ENCODE measurements around the gene MYO9A. TPM values are rescaled to one million over a fixed set of nuclear protein-coding genes. Genes with fewer than 3 reads are reported as not detected.

MYO9A gene
- total and polyA plus RNA-seq, 5 donors from 2014 or later: 8.3 to 32.3 (median 11.5) TPM

- Mint-ChIP-seq H3K4me1 (no peaks in the 10 kb centered on the region), H3K4me3 (no peak overlapping the region), H3K27me3 (no peaks in the 10 kb centered on the region), H3K27ac (no peak overlapping the region), H3K9me3 (peaks cover 0 to 15% (median 7%) of the 10 kb centered on the region in 7 donors), H3K36me3 (no peaks in the 10 kb centered on the region)
- Histone ChIP-seq H3K4me3 (ENCODE audit: low read depth, low read length) (no peak overlapping the region), H3K9me3 (ENCODE audit: control insufficient read depth in 2 of 2, low read length in 2 of 2) (peaks cover 2 to 9% of the 10 kb centered on the region in 2 experiments), H3K4me1 (ENCODE audit: control insufficient read depth, insufficient read depth, low read length, poor library complexity, severe bottlenecking) (no peaks in the 10 kb centered on the region), H3K27me3 (ENCODE audit: control insufficient read depth, insufficient read depth, low read length) (no peaks in the 10 kb centered on the region), H3K27ac (ENCODE audit: insufficient read depth, low read length, poor library complexity, severe bottlenecking) (no peak overlapping the region), H3K36me3 (ENCODE audit: control insufficient read depth, insufficient read depth, low read length) (no peaks in the 10 kb centered on the region)
- ATAC-seq (ENCODE audit: low read depth in 2 of 2): no peak
- DNase-seq: no peak
Measured at GRCh38 chr15:71815301-71815700, 302.6 kb downstream of the MYO9A start.

- no peaks in the 10 kb centered on the region for H3K27me3 Mint-ChIP-seq
- Histone ChIP-seq H3K27me3 (ENCODE audit: control insufficient read depth, insufficient read depth, low read length) (no peaks in the 10 kb centered on the region), H3K4me1 (ENCODE audit: control insufficient read depth, insufficient read depth, low read length, poor library complexity, severe bottlenecking) (no peaks in the 10 kb centered on the region), H3K27ac (ENCODE audit: insufficient read depth, low read length, poor library complexity, severe bottlenecking) (no peak overlapping the region), H3K9me3 (ENCODE audit: control insufficient read depth in 2 of 2, low read length in 2 of 2) (no peaks in the 10 kb centered on the region), H3K4me3 (ENCODE audit: low read depth, low read length) (no peak overlapping the region), H3K36me3 (ENCODE audit: control insufficient read depth, insufficient read depth, low read length) (no peaks in the 10 kb centered on the region)
- no peak overlapping the region for H3K27ac Mint-ChIP-seq
- no peaks in the 10 kb centered on the region for H3K4me1 Mint-ChIP-seq
- DNase-seq (no peak), ATAC-seq (ENCODE audit: low read depth in 2 of 2) (no peak)
- no peaks in the 10 kb centered on the region for H3K36me3 Mint-ChIP-seq
- H3K4me3 Mint-ChIP-seq: no peak overlapping the region
- H3K9me3 Mint-ChIP-seq: peaks cover 0 to 8% (median 7%) of the 10 kb centered on the region in 7 donors
Measured at GRCh38 chr15:71813723-71814470, 304.1 kb downstream of the MYO9A start.

- Histone ChIP-seq H3K27ac (ENCODE audit: insufficient read depth, low read length, poor library complexity, severe bottlenecking) (no peak overlapping the region), H3K27me3 (ENCODE audit: control insufficient read depth, insufficient read depth, low read length) (no peaks in the 10 kb centered on the region), H3K4me1 (ENCODE audit: control insufficient read depth, insufficient read depth, low read length, poor library complexity, severe bottlenecking) (no peaks in the 10 kb centered on the region), H3K9me3 (ENCODE audit: control insufficient read depth in 2 of 2, low read length in 2 of 2) (no peaks in the 10 kb centered on the region), H3K36me3 (ENCODE audit: control insufficient read depth, insufficient read depth, low read length) (no peaks in the 10 kb centered on the region), H3K4me3 (ENCODE audit: low read depth, low read length) (no peak overlapping the region)
- no peak overlapping the region for H3K4me3 Mint-ChIP-seq
- ATAC-seq (ENCODE audit: low read depth in 2 of 2) (no peak), DNase-seq (no peak)
- peaks cover 0 to 4% (median 2%) of the 10 kb centered on the region in 7 donors for H3K9me3 Mint-ChIP-seq
- H3K36me3 Mint-ChIP-seq: no peaks in the 10 kb centered on the region
- H3K27ac Mint-ChIP-seq: no peak overlapping the region
- H3K27me3 Mint-ChIP-seq: no peaks in the 10 kb centered on the region
- no peaks in the 10 kb centered on the region for H3K4me1 Mint-ChIP-seq
Measured at GRCh38 chr15:71812966-71813722, 304.8 kb downstream of the MYO9A start.

- H3K27me3 Mint-ChIP-seq: no peaks in the 10 kb centered on the region
- ATAC-seq (ENCODE audit: low read depth in 2 of 2) (no peak), DNase-seq (no peak)
- H3K27ac Mint-ChIP-seq: no peak overlapping the region
- H3K4me3 ChIP-seq (ENCODE audit: low read depth, low read length): no peak overlapping the region
- peaks cover 0 to 1% (median 0%) of the 10 kb centered on the region in 7 donors for H3K9me3 Mint-ChIP-seq
- H3K36me3 ChIP-seq (ENCODE audit: control insufficient read depth, insufficient read depth, low read length): no peaks in the 10 kb centered on the region
- no peaks in the 10 kb centered on the region for H3K27me3 ChIP-seq (ENCODE audit: control insufficient read depth, insufficient read depth, low read length)
- no peaks in the 10 kb centered on the region for H3K36me3 Mint-ChIP-seq
- no peak overlapping the region for H3K27ac ChIP-seq (ENCODE audit: insufficient read depth, low read length, poor library complexity, severe bottlenecking)
- H3K9me3 ChIP-seq (ENCODE audit: control insufficient read depth in 2 of 2, low read length in 2 of 2): no peaks in the 10 kb centered on the region
- H3K4me1 Mint-ChIP-seq: no peaks in the 10 kb centered on the region
- H3K4me3 Mint-ChIP-seq: no peak overlapping the region
- no peaks in the 10 kb centered on the region for H3K4me1 ChIP-seq (ENCODE audit: control insufficient read depth, insufficient read depth, low read length, poor library complexity, severe bottlenecking)
Measured at GRCh38 chr15:71811752-71812735, 305.9 kb downstream of the MYO9A start.

- no peaks in the 10 kb centered on the region for H3K36me3 ChIP-seq (ENCODE audit: control insufficient read depth, insufficient read depth, low read length)
- Mint-ChIP-seq H3K27ac (no peak overlapping the region), H3K36me3 (no peaks in the 10 kb centered on the region), H3K9me3 (peaks cover 0 to 1% (median 0%) of the 10 kb centered on the region in 7 donors), H3K4me1 (no peaks in the 10 kb centered on the region), H3K27me3 (no peaks in the 10 kb centered on the region), H3K4me3 (no peak overlapping the region)
- no peaks in the 10 kb centered on the region for H3K9me3 ChIP-seq (ENCODE audit: control insufficient read depth in 2 of 2, low read length in 2 of 2)
- no peak for DNase-seq
- H3K4me3 ChIP-seq (ENCODE audit: low read depth, low read length): no peak overlapping the region
- H3K27ac ChIP-seq (ENCODE audit: insufficient read depth, low read length, poor library complexity, severe bottlenecking): no peak overlapping the region
- no peaks in the 10 kb centered on the region for H3K27me3 ChIP-seq (ENCODE audit: control insufficient read depth, insufficient read depth, low read length)
- no peaks in the 10 kb centered on the region for H3K4me1 ChIP-seq (ENCODE audit: control insufficient read depth, insufficient read depth, low read length, poor library complexity, severe bottlenecking)
- no peak for ATAC-seq (ENCODE audit: low read depth in 2 of 2)
Measured at GRCh38 chr15:71811036-71811736, 306.8 kb downstream of the MYO9A start.

GRCh38 chr15:71810256-71811035 is 307.5 kb downstream of the MYO9A start, which contains the start of gene NR2E3:
TSS of gene NR2E3 (plus strand) at chr15:71810554. CDS start at chr15:71810744, 190 bp downstream.
- Mint-ChIP-seq H3K27me3 (no peaks in the 10 kb centered on the region), H3K36me3 (no peaks in the 10 kb centered on the region), H3K4me3 (no peak within 1 kb of the TSS), H3K9me3 (peaks cover 0 to under 1% (median 0%) of the 10 kb centered on the region in 7 donors), H3K4me1 (no peaks in the 10 kb centered on the region), H3K27ac (no peak within 1 kb of the TSS)
- ATAC-seq (ENCODE audit: low read depth in 2 of 2) (no peak), DNase-seq (no peak)
- Histone ChIP-seq H3K9me3 (ENCODE audit: control insufficient read depth in 2 of 2, low read length in 2 of 2) (no peaks in the 10 kb centered on the region), H3K27me3 (ENCODE audit: control insufficient read depth, insufficient read depth, low read length) (no peaks in the 10 kb centered on the region), H3K27ac (ENCODE audit: insufficient read depth, low read length, poor library complexity, severe bottlenecking) (no peak within 1 kb of the TSS), H3K4me1 (ENCODE audit: control insufficient read depth, insufficient read depth, low read length, poor library complexity, severe bottlenecking) (no peaks in the 10 kb centered on the region), H3K4me3 (ENCODE audit: low read depth, low read length) (no peak within 1 kb of the TSS), H3K36me3 (ENCODE audit: control insufficient read depth, insufficient read depth, low read length) (no peaks in the 10 kb centered on the region)
